Natural killer cell treated with Interleukin-12 subunit alpha and Interleukin-12 subunit beta and Interleukin-15 and Interleukin-18, amount 100 ng/mL, for 72 hours (primary cell): ENCODE data around the gene KCP. TPM values are rescaled to one million over a fixed set of nuclear protein-coding genes. Genes with fewer than 3 reads are reported as not detected.

ENCODE experiments used
- ATAC-seq, 2 donors: fragments of 150-1000 bp; cut with Tn5 transposase in 1 of 2; sonication (Bioruptor Pico), chemical (Tn5 transposase) in 1 of 2; 2 replicates each; pipeline ENCODE4 v1.10.0; 2021
- DNase-seq: peaks from one replicate; pipeline ENCODE4 v3.0.0; 2022; ENCODE audit warnings: low spot score
- H3K27ac Mint-ChIP-seq, 2 donors: 1 replicate in 1 of 2; 2 replicates in 1 of 2; pipeline ENCODE4 v1.8.0; 2022; ENCODE audit warnings: mixed read lengths in 2 of 2, mild to moderate bottlenecking in 1 of 2, moderate library complexity in 1 of 2
- H3K27me3 Mint-ChIP-seq, 2 donors: 1 replicate in 1 of 2; 2 replicates in 1 of 2; pipeline ENCODE4 v1.8.0; 2022; ENCODE audit warnings: mixed read lengths in 2 of 2
- H3K36me3 Mint-ChIP-seq: one replicate; pipeline ENCODE4 v1.8.0; 2022; ENCODE audit warnings: mixed read lengths
- H3K4me1 Mint-ChIP-seq, 2 donors: 1 replicate in 1 of 2; 2 replicates in 1 of 2; pipeline ENCODE4 v1.8.0; 2022; ENCODE audit warnings: low read depth in 2 of 2, mixed read lengths in 2 of 2, mild to moderate bottlenecking in 1 of 2
- H3K4me3 Mint-ChIP-seq: one replicate; pipeline ENCODE4 v1.8.0; 2022; ENCODE audit warnings: mixed read lengths
- H3K9me3 Mint-ChIP-seq: 2 replicates; pipeline ENCODE4 v1.8.0; 2022; ENCODE audit warnings: mixed read lengths
- total RNA-seq, 2 donors: library from RNA; stranded (reverse); gene quantifications; one replicate each; pipeline ENCODE4 v1.2.3, GENCODE V29; 2022

Gene KCP
- total RNA-seq, 2 donors from 2014 or later: 0.17 to 1.1 TPM

DNA sequence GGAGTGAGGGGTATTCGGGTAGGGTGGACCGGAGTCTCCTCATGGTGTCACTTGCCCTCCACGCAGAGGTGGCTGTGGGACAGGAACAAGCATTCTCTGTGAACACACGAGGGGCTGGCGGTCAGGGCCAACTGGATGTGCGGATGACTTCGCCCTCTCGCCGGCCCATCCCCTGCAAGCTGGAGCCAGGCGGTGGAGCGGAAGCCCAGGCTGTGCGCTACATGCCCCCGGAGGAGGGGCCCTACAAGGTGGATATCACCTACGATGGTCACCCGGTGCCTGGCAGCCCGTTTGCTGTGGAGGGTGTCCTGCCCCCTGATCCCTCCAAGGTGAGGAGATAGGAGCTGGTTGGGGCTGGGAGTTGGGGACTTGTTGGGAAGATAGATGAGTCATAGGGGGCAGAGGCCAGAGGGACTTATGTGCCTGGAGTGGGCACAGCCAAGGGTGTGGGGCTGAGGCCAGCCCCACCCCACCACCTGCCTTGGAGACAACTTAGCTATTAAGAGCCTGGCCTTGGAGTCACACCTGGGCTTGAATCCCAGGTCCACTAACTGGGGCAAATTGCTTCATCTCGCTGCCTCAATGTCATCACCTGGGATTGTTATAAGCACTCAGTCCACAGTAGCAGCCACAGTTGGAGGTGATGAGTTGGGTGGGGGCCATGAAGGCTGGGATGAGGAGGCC, 66.4 kb downstream of the KCP start:
- H3K27ac Mint-ChIP-seq: no peak overlapping the region
- ATAC-seq: no peak
- DNase-seq: no peak
- no peak overlapping the region for H3K4me3 Mint-ChIP-seq
- H3K27me3 Mint-ChIP-seq: no peaks in the 10 kb centered on the region
- H3K9me3 Mint-ChIP-seq: no peaks in the 10 kb centered on the region
- H3K36me3 Mint-ChIP-seq: no peaks in the 10 kb centered on the region
- peaks cover 0 to 3% of the 10 kb centered on the region in 2 donors for H3K4me1 Mint-ChIP-seq

DNA sequence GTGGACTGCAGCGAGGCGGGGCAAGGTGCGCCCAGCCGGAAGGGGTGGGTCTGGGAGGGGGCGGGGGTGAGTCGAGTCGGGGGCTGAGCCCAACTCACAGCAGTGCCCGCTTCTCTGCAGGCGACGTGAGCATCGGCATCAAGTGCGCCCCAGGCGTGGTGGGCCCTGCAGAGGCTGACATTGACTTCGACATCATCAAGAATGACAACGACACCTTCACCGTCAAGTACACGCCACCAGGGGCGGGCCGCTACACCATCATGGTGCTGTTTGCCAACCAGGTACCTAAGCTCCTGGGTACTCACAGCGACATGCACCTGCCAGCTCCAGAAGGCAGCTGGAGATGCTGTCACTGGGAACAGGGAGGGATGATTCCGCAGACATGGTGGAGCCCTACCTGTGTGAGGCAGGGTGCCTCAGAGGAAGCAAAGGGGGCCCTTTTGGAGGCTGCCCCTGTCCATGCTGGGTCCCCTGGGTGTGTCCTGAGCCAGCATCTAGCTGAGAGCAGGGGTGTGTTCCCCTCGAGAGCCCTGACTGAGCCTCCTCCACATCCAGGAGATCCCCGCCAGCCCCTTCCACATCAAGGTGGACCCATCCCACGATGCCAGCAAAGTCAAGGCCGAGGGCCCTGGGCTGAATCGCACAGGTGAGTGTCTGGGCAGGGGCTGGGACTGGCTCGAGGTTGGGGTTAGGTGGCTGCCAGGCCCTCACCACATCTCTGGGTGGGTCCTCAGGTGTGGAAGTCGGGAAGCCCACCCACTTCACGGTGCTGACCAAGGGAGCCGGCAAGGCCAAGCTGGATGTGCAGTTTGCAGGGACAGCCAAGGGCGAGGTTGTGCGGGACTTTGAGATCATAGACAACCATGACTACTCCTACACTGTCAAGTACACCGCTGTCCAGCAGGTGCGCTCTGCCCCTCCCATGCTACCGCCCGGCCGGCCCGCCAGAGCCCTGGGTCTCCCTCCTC, 67.6 kb downstream of the KCP start:
- no peak overlapping the region for H3K27ac Mint-ChIP-seq
- no peaks in the 10 kb centered on the region for H3K9me3 Mint-ChIP-seq
- no peaks in the 10 kb centered on the region for H3K27me3 Mint-ChIP-seq
- H3K36me3 Mint-ChIP-seq: no peaks in the 10 kb centered on the region
- H3K4me1 Mint-ChIP-seq: peaks cover 0 to 3% of the 10 kb centered on the region in 2 donors
- DNase-seq (no peak), ATAC-seq (no peak)
- no peak overlapping the region for H3K4me3 Mint-ChIP-seq

GRCh38 chr7:128841921-128842673, 68.4 kb downstream of the KCP start:
- no peak for DNase-seq
- peaks cover 0 to 3% of the 10 kb centered on the region in 2 donors for H3K4me1 Mint-ChIP-seq
- no peak overlapping the region for H3K27ac Mint-ChIP-seq
- no peaks in the 10 kb centered on the region for H3K9me3 Mint-ChIP-seq
- H3K4me3 Mint-ChIP-seq: no peak overlapping the region
- no peaks in the 10 kb centered on the region for H3K27me3 Mint-ChIP-seq
- peak; percentile 51 to 65 for ATAC-seq
- no peaks in the 10 kb centered on the region for H3K36me3 Mint-ChIP-seq

- ATAC-seq: no peak
- no peaks in the 10 kb centered on the region for H3K27me3 Mint-ChIP-seq
- H3K9me3 Mint-ChIP-seq: no peaks in the 10 kb centered on the region
- no peaks in the 10 kb centered on the region for H3K36me3 Mint-ChIP-seq
- DNase-seq: no peak
- no peak overlapping the region for H3K4me3 Mint-ChIP-seq
- H3K4me1 Mint-ChIP-seq: peaks cover 0 to 3% of the 10 kb centered on the region in 2 donors
- no peak overlapping the region for H3K27ac Mint-ChIP-seq
Observed at GRCh38 chr7:128841171-128841690, 69.3 kb downstream of the KCP start.

GRCh38 chr7:128840326-128841170, 70.0 kb downstream of the KCP start:
- peaks cover 0 to 3% of the 10 kb centered on the region in 2 donors for H3K4me1 Mint-ChIP-seq
- H3K4me3 Mint-ChIP-seq: no peak overlapping the region
- no peak for DNase-seq
- H3K9me3 Mint-ChIP-seq: no peaks in the 10 kb centered on the region
- no peaks in the 10 kb centered on the region for H3K36me3 Mint-ChIP-seq
- no peak overlapping the region for H3K27ac Mint-ChIP-seq
- ATAC-seq: no peak
- H3K27me3 Mint-ChIP-seq: no peaks in the 10 kb centered on the region

DNA sequence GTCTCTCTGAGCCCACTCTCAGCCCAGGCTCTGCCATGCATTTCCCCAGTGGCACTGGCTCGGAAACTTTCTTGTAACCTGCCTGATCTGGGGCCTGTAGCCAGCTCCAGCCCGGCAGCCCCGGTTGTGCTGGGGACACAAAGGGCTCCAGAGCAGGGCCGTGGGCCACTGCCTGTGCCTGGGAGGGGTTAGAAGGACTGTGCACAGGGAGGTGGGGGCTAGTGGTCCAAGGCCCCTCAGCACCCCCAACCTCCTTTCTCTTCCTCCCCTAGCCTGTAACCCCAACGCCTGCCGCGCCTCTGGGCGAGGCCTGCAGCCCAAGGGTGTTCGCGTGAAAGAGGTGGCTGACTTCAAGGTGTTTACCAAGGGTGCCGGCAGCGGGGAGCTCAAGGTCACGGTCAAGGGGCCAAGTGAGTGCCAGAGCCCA, 70.7 kb downstream of the KCP start:
- Mint-ChIP-seq H3K27me3 (no peaks in the 10 kb centered on the region), H3K27ac (no peak overlapping the region), H3K4me3 (no peak overlapping the region), H3K36me3 (no peaks in the 10 kb centered on the region), H3K9me3 (no peaks in the 10 kb centered on the region), H3K4me1 (peaks cover 0 to 3% of the 10 kb centered on the region in 2 donors)
- ATAC-seq: no peak
- no peak for DNase-seq

GRCh38 chr7:128838981-128839731, 71.4 kb downstream of the KCP start:
- DNase-seq (no peak), ATAC-seq (no peak)
- no peak overlapping the region for H3K27ac Mint-ChIP-seq
- no peaks in the 10 kb centered on the region for H3K9me3 Mint-ChIP-seq
- no peak overlapping the region for H3K4me3 Mint-ChIP-seq
- peaks cover 0 to 3% of the 10 kb centered on the region in 2 donors for H3K4me1 Mint-ChIP-seq
- no peaks in the 10 kb centered on the region for H3K36me3 Mint-ChIP-seq
- H3K27me3 Mint-ChIP-seq: no peaks in the 10 kb centered on the region

GRCh38 chr7:128838109-128838779, 72.3 kb downstream of the KCP start:
- Mint-ChIP-seq H3K4me3 (no peak overlapping the region), H3K27me3 (no peaks in the 10 kb centered on the region), H3K4me1 (peaks cover 0 to 3% of the 10 kb centered on the region in 2 donors), H3K27ac (no peak overlapping the region), H3K9me3 (no peaks in the 10 kb centered on the region), H3K36me3 (no peaks in the 10 kb centered on the region)
- ATAC-seq (no peak), DNase-seq (no peak)

DNA sequence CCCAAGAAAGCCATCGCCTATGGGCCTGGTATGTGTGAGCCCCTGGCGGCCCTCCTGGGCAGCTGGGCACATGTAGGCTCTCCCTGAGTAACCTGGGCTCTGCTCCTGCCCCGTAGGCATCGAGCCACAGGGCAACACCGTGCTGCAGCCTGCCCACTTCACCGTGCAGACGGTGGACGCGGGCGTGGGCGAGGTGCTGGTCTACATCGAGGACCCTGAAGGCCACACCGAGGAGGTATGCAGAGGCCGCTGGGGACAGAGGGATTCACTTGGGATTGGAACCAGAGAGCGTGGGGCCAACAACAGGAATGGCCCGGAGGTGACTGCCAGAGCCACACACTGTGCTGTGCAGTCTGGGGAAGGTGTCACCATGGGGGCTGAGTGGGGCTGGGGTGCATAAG, 73.0 kb downstream of the KCP start:
- no peak for ATAC-seq
- Mint-ChIP-seq H3K36me3 (no peaks in the 10 kb centered on the region), H3K4me1 (peaks cover 0 to 3% of the 10 kb centered on the region in 2 donors), H3K4me3 (no peak overlapping the region), H3K9me3 (no peaks in the 10 kb centered on the region), H3K27me3 (no peaks in the 10 kb centered on the region), H3K27ac (no peak overlapping the region)
- DNase-seq: no peak

- Mint-ChIP-seq H3K4me1 (no peaks in the 10 kb centered on the region), H3K27me3 (no peaks in the 10 kb centered on the region), H3K4me3 (no peak overlapping the region), H3K27ac (no peak overlapping the region), H3K36me3 (no peaks in the 10 kb centered on the region), H3K9me3 (no peaks in the 10 kb centered on the region)
- no peak for ATAC-seq
- DNase-seq: no peak
Observed at GRCh38 chr7:128836729-128837348, 73.7 kb downstream of the KCP start.

DNA sequence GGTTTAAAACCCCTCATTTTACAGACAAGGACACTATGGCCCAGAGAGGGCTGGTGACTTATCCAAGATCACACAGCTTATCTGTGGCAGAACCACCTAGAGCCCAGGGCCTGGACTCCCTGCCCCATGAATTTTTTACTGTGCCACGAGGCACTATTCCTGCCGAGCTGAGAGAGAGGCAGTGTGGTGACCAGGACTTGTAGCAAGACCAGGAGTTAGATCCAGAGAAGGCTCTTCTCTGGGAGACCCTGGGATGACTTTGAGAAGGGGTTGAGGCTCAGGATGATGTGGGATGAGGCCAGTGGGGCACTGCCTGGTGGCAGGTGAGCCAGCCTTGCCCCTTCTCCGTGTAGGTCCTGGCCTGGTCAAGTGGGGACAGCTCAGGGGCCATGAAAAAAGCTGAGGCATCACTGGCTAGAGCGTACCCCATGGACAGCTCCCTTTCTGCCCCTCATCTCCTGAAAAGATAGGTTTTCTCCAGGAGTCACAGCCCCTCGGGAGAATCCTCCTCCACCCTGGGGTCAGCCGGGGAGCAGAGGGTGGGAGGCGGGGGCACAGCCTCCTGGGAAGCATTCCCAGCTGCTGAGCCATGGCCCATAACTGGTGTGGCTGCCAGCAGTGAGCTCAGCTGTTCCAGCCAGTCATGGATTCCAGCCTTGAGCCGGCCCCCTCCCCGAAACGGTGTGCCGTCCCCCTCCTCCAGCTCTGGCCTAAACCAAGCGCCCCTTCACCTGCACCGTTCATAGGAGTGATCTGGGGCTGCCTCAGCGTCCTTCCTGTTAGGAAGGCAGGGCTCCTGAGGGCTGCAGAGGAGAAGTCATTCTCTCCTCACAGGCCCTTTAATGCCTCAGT, 74.5 kb downstream of the KCP start:
- no peak for ATAC-seq
- Mint-ChIP-seq H3K27me3 (no peaks in the 10 kb centered on the region), H3K9me3 (no peaks in the 10 kb centered on the region), H3K4me1 (no peaks in the 10 kb centered on the region), H3K27ac (no peak overlapping the region), H3K4me3 (no peak overlapping the region), H3K36me3 (no peaks in the 10 kb centered on the region)
- no peak for DNase-seq
